Fibroblast of lung (primary cell): ENCODE measurements around the gene ADD3. TPM values are rescaled to one million over a fixed set of nuclear protein-coding genes. Genes with fewer than 3 reads are reported as not detected.

ENCODE experiments used
- DNase-seq, 2 donors: peaks; one replicate each; pipeline versions ENCODE4 v3.0.0 to v3.0.0-alpha.2; 2010; ENCODE audit warnings: low read depth in 2 of 2
- H2AFZ ChIP-seq: 2 replicates; pipeline ENCODE4 v1.5.1; 2012; ENCODE audit warnings: low read length, control low read depth, inconsistent platforms
- H3K27ac ChIP-seq: 2 replicates; pipeline ENCODE4 v1.5.1; 2011; ENCODE audit warnings: low read length, control low read depth; ENCODE audit not compliant: insufficient read depth
- H3K27me3 ChIP-seq: 2 replicates; pipeline ENCODE4 v1.5.1; 2011; ENCODE audit warnings: mild to moderate bottlenecking, low read length; ENCODE audit not compliant: control insufficient read depth, insufficient read depth
- H3K36me3 ChIP-seq: 2 replicates; pipeline ENCODE4 v1.5.1; 2011; ENCODE audit warnings: low read length; ENCODE audit not compliant: control insufficient read depth, insufficient read depth
- H3K4me1 ChIP-seq: 2 replicates; pipeline ENCODE4 v1.5.1; 2011; ENCODE audit warnings: low read length; ENCODE audit not compliant: control insufficient read depth, insufficient read depth; ENCODE audit errors: extremely low read depth
- H3K4me2 ChIP-seq: 2 replicates; pipeline ENCODE4 v1.5.1; 2011; ENCODE audit warnings: low read length, control low read depth; ENCODE audit not compliant: insufficient read depth; ENCODE audit errors: extremely low read depth
- H3K4me3 ChIP-seq, 4 experiments: fragments of 200-600 bp in 1 of 4; sonication (generic) in 1 of 4; replicated peaks in 1 of 4; 2 replicates each; pipeline ENCODE4 v1.5.1; 2011 to 2016; ENCODE audit warnings: low read length in 4 of 4, low read depth in 3 of 4, mild to moderate bottlenecking in 3 of 4, control low read depth in 2 of 4, inconsistent platforms in 1 of 4, mixed read lengths in 1 of 4; ENCODE audit not compliant: insufficient read depth in 1 of 4; ENCODE audit errors: control extremely low read depth in 1 of 4
- H3K79me2 ChIP-seq: 2 replicates; pipeline ENCODE4 v1.5.1; 2012; ENCODE audit warnings: mild to moderate bottlenecking, low read length, inconsistent platforms; ENCODE audit not compliant: control insufficient read depth, insufficient read depth
- H3K9ac ChIP-seq: 2 replicates; pipeline ENCODE4 v1.5.1; 2011; ENCODE audit warnings: mild to moderate bottlenecking, low read length, control low read depth; ENCODE audit not compliant: insufficient read depth
- H3K9me3 ChIP-seq: 2 replicates; pipeline ENCODE4 v1.5.1; 2012; ENCODE audit warnings: low read depth, low read length; ENCODE audit not compliant: control insufficient read depth, insufficient read depth
- H4K20me1 ChIP-seq: 2 replicates; pipeline ENCODE4 v1.5.1; 2011; ENCODE audit warnings: low read length; ENCODE audit not compliant: control insufficient read depth, insufficient read depth; ENCODE audit errors: extremely low read depth
- EZH2 ChIP-seq: IDR thresholded peaks from 2 replicates; pipeline ENCODE4 v1.5.1; 2012; ENCODE audit warnings: low read length, control low read depth, mild to moderate bottlenecking; ENCODE audit errors: missing control alignments
- polyA plus RNA-seq, 2 donors: library from polyadenylated mRNA; depleted of rRNA in 1 of 2; stranded (reverse) in 1 of 2; unstranded in 1 of 2; fragments of >200 nt; gene quantifications; 2 replicates each; pipeline ENCODE4 v1.2.1, GENCODE V29; 2011 to 2012; ENCODE audit warnings: missing spikeins in 1 of 2
- total RNA-seq: library from RNA; depleted of rRNA; stranded (reverse); fragments of >200 nt; gene quantifications from 2 replicates; pipeline ENCODE4 v1.2.1, GENCODE V29; 2014
- TF ChIP-seq, protein P1 (sequence below), 2 donors: IDR thresholded peaks in 1 of 2; conservative IDR thresholded peaks in 1 of 2; 1 replicate in 1 of 2; 2 replicates in 1 of 2; pipeline ENCODE4 v1.5.1; 2011 to 2012; ENCODE audit warnings: low read length in 2 of 2, control low read depth in 1 of 2, inconsistent platforms in 1 of 2, low read depth in 1 of 2, mild to moderate bottlenecking in 1 of 2

The ADD3 gene
- total and polyA plus RNA-seq, 2 donors (not counting 1 experiment from before 2014, with no cell fraction given): 93.0 to 416 TPM

GRCh38 chr10:110107430-110107829 lies 99.6 kb downstream of the ADD3 start:
- Histone ChIP-seq H3K9me3 (no peaks in the 10 kb centered on the region), H3K4me1 (no peaks in the 10 kb centered on the region), H3K36me3 (no peaks in the 10 kb centered on the region), H3K79me2 (no peaks in the 10 kb centered on the region), H3K27ac (no peak overlapping the region), H4K20me1 (no peaks in the 10 kb centered on the region), H3K4me3 (no peak overlapping the region), H3K4me2 (no peak overlapping the region), H2AFZ (no peak overlapping the region), H3K27me3 (no peaks in the 10 kb centered on the region), H3K9ac (no peak overlapping the region)
- DNase-seq: no peak
- TF ChIP-seq EZH2: no peak
- TF ChIP-seq, protein P1, sequence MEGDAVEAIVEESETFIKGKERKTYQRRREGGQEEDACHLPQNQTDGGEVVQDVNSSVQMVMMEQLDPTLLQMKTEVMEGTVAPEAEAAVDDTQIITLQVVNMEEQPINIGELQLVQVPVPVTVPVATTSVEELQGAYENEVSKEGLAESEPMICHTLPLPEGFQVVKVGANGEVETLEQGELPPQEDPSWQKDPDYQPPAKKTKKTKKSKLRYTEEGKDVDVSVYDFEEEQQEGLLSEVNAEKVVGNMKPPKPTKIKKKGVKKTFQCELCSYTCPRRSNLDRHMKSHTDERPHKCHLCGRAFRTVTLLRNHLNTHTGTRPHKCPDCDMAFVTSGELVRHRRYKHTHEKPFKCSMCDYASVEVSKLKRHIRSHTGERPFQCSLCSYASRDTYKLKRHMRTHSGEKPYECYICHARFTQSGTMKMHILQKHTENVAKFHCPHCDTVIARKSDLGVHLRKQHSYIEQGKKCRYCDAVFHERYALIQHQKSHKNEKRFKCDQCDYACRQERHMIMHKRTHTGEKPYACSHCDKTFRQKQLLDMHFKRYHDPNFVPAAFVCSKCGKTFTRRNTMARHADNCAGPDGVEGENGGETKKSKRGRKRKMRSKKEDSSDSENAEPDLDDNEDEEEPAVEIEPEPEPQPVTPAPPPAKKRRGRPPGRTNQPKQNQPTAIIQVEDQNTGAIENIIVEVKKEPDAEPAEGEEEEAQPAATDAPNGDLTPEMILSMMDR (conservative IDR thresholded peaks at IDR 0.05 in 1 of 2, IDR thresholded peaks at IDR 0.05 in 1 of 2; ENCODE audit: low read depth in 1 of 2, low read length in 2 of 2): no peak

GRCh38 chr10:110107887-110108286 lies 100.1 kb downstream of the ADD3 start:
- no peaks in the 10 kb centered on the region for H3K79me2 ChIP-seq
- no peak overlapping the region for H3K27ac ChIP-seq
- H3K36me3 ChIP-seq: no peaks in the 10 kb centered on the region
- H3K4me2 ChIP-seq: no peak overlapping the region
- DNase-seq: no peak
- H3K9ac ChIP-seq: no peak overlapping the region
- TF ChIP-seq, protein P1 (conservative IDR thresholded peaks at IDR 0.05 in 1 of 2, IDR thresholded peaks at IDR 0.05 in 1 of 2; ENCODE audit: low read depth in 1 of 2, low read length in 2 of 2): no peak
- no peak for TF ChIP-seq EZH2
- H4K20me1 ChIP-seq: no peaks in the 10 kb centered on the region
- no peaks in the 10 kb centered on the region for H3K27me3 ChIP-seq
- no peak overlapping the region for H2AFZ ChIP-seq
- H3K9me3 ChIP-seq: no peaks in the 10 kb centered on the region
- no peaks in the 10 kb centered on the region for H3K4me1 ChIP-seq
- no peak overlapping the region for H3K4me3 ChIP-seq

DNA sequence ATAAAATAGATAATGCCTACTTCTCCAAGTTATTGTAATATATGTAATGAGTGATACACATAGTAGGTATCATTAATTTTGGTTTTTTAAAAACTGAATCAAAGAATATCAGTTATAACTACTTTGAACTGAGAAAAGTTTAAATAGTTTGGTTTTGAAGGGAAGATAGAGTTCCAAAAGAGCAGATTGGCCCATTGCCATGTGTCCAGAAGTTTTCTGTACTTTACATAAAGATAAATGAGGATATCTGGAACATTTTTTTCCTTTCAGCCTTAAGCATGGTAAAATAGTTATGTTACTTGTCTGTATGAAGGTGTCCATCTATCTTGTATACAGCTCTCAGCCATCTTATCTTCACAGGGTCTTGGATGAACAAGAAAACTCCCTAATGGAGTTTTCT lies 101.7 kb downstream of the ADD3 start:
- no peak for TF ChIP-seq EZH2
- TF ChIP-seq, protein P1 (conservative IDR thresholded peaks at IDR 0.05 in 1 of 2, IDR thresholded peaks at IDR 0.05 in 1 of 2; ENCODE audit: low read depth in 1 of 2, low read length in 2 of 2): no peak
- H3K27ac ChIP-seq: no peak overlapping the region
- no peak overlapping the region for H2AFZ ChIP-seq
- no peak overlapping the region for H3K4me3 ChIP-seq
- H3K4me1 ChIP-seq: no peaks in the 10 kb centered on the region
- H3K9ac ChIP-seq: no peak overlapping the region
- H4K20me1 ChIP-seq: no peaks in the 10 kb centered on the region
- H3K9me3 ChIP-seq: no peaks in the 10 kb centered on the region
- no peaks in the 10 kb centered on the region for H3K27me3 ChIP-seq
- no peak overlapping the region for H3K4me2 ChIP-seq
- peaks cover 4% of the 10 kb centered on the region for H3K36me3 ChIP-seq
- no peaks in the 10 kb centered on the region for H3K79me2 ChIP-seq
- peak in 1 of 2 donors; percentile 4 for DNase-seq
